SK-MEL-5 (cell line): ENCODE measurements around the gene PLD3. TPM values are rescaled to one million over a fixed set of nuclear protein-coding genes. Genes with fewer than 3 reads are reported as not detected.
A peak's percentile ranks its signal among the peaks of the same experiment; 100 is the strongest.

ENCODE experiments used
- DNase-seq: peaks from one replicate; pipeline ENCODE4 v3.0.0-alpha.2; 2016; ENCODE audit warnings: low read depth, low spot score
- in situ Hi-C: cut with HindIII; loops from 2 replicates; pipeline ENCODE4 v1.10.0; 2016; ENCODE audit warnings: low sequenced_read_pairs, high pct_unique_total_duplicates, low pct_unique_long_range_greater_than_20kb
- total RNA-seq: library from RNA; depleted of rRNA; stranded (reverse); fragments of >200 nt; shearing (Covaris generic); gene quantifications from 2 replicates; pipeline ENCODE4 v1.2.3, GENCODE V29; 2014

PLD3 gene
- total RNA-seq, 1 experiment from 2014 or later: 69.0 TPM

GRCh38 chr19:40416918-40417642 lies 68.6 kb downstream of the PLD3 start:
- in situ Hi-C loops: no loop called here
- DNase-seq: no peak

- in situ Hi-C loops: no loop called here
- no peak for DNase-seq
Measured at GRCh38 chr19:40417643-40417981, 69.1 kb downstream of the PLD3 start.

GRCh38 chr19:40418040-40418439 lies 69.5 kb downstream of the PLD3 start:
- in situ Hi-C loops: no loop called here
- no peak for DNase-seq

GRCh38 chr19:40419066-40419612 lies 70.6 kb downstream of the PLD3 start:
- in situ Hi-C loops: no loop called here
- no peak for DNase-seq

- DNase-seq: no peak
- in situ Hi-C loops: no loop called here
Measured at GRCh38 chr19:40419780-40420179, 71.3 kb downstream of the PLD3 start.

- in situ Hi-C loops: no loop called here
- DNase-seq: no peak
Measured at GRCh38 chr19:40420451-40420765, 71.9 kb downstream of the PLD3 start.

- in situ Hi-C loops: no loop called here
- DNase-seq: peak; percentile 85
Measured at GRCh38 chr19:40420766-40421765, 72.6 kb downstream of the PLD3 start.

GRCh38 chr19:40421993-40422747 lies 73.7 kb downstream of the PLD3 start:
- in situ Hi-C loops: no loop called here
- no peak for DNase-seq

GRCh38 chr19:40422748-40423566 lies 74.5 kb downstream of the PLD3 start:
- in situ Hi-C loops: no loop called here

GRCh38 chr19:40423938-40424337 lies 75.4 kb downstream of the PLD3 start:
- in situ Hi-C loops: no loop called here
- DNase-seq: no peak

More at GRCh38 chr19:40422748-40423566, 74.5 kb downstream of the PLD3 start:
- no peak for DNase-seq

- in situ Hi-C loops: no loop called here
- peak; percentile 46 for DNase-seq
Measured at GRCh38 chr19:40424637-40425449, 76.3 kb downstream of the PLD3 start.

GRCh38 chr19:40425450-40426287 lies 77.2 kb downstream of the PLD3 start, which contains the start of gene SERTAD1:
Gene SERTAD1, minus strand, starts transcription at chr19:40425992. Its CDS starts 2,446 bp downstream, at chr19:40423546.
- in situ Hi-C loops: no loop called here
- DNase-seq: peak; percentile 99
